GM15510 (cell line): ENCODE data around the gene ACER3.

ENCODE experiments used
- POLR2A ChIP-seq: IDR thresholded peaks from 3 replicates; pipeline ENCODE4 v1.6.1; 2011; ENCODE audit warnings: borderline replicate concordance; ENCODE audit not compliant: insufficient read length; ENCODE audit errors: extremely low read depth

The ACER3 gene

GRCh38 chr11:76860539-76861475 is at the start of gene ACER3:
Gene ACER3, plus strand, starts transcription at chr11:76860918. Its CDS starts 59 bp downstream, at chr11:76860977.
- peak; percentile 85 for TF ChIP-seq POLR2A

DNA sequence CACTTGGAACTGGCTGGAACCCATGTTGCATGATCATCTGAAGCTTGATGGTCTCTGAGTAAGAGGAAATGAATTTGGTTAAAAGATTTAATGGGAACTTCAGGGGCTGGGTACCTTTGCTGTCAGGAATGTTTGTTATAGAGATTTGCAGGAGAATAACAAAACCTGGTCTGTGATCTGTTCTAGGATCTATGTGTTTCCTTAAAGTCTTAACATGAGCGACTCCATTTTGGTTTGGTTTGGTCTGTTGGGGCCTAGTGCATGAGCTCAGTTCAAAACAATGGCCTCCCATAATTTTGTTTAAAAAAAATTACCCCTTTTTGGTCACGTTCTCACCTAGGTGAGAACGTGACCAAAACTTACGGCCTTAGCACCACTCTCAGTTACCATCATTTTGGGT is 49.5 kb upstream of the ACER3 start:
- TF ChIP-seq POLR2A = no peak

GRCh38 chr11:76814414-76814813 is 46.3 kb upstream of the ACER3 start:
- no peak for TF ChIP-seq POLR2A

- no peak for TF ChIP-seq POLR2A
These were observed 40.5 kb upstream of the ACER3 start for GRCh38 chr11:76820184-76820566.

GRCh38 chr11:76822406-76822805 is 38.3 kb upstream of the ACER3 start:
- TF ChIP-seq POLR2A = no peak

DNA sequence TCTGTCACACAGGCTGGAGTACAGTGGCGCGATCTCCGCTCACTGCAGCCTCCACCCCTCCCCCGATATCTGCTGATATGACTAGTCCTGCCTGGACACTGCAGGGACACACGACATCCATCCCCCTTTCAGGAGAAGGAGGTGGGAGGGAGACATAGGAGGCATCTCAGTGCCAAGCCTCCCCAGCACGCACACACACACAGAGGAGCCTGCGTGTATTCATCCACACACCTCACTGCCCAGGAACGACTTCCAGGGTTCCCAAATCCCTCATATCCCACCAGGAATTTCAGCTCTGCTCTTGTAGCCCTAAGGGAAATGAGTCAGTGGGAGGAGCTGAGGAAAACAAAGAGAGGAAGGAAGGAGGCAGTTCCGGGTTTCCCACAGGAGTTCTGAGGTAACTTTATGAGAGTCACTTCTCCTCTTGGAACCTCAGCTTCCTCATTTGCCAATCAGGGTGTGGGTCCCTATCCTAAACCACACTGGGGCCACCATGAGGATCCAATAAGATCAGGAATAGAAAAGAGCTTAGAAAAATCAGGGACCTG is 37.2 kb upstream of the ACER3 start:
- no peak for TF ChIP-seq POLR2A

GRCh38 chr11:76824083-76824939 is 36.4 kb upstream of the ACER3 start:
- TF ChIP-seq POLR2A = no peak

DNA sequence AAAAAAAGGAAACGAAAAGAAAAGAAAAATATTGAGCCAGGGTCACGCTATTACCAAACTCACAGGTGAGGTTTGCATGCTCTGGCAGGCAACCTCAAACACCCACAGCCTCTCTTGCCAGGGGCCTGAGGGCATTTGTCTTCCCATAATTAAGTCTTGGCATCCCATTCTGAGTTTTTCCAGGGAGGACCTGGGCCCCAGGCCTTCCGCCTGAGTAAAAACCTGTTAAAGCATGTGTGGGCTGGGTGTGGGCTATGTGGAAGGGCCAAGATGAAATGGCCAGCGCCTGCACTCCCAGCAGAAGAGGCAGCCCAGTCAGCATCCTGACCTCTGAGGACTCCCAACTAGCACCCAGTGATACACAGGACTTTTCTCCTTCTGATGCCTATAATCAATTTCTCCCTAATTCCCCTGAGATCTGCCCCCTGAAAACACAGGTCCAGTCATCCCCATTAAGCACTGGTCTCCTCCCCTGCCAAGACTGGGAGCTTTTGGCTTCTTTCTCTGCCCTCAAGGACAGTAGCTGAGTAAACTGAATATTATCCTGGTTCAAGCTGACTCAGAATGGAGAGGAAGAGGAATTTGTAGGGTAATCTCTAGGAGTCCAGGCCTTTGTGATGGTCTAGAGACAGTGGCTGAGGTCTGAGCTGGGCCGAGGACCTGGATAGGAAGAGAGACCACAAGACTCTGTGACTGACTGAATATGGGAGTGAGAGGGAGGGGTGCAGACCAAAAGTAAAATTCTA is 35.6 kb upstream of the ACER3 start:
- TF ChIP-seq POLR2A = no peak

GRCh38 chr11:76825726-76826396 is 34.9 kb upstream of the ACER3 start:
- TF ChIP-seq POLR2A = no peak

- TF ChIP-seq POLR2A = no peak
These were observed 29.9 kb upstream of the ACER3 start for GRCh38 chr11:76830639-76831327.

GRCh38 chr11:76831686-76832310 is 28.9 kb upstream of the ACER3 start:
- TF ChIP-seq POLR2A = no peak

- no peak for TF ChIP-seq POLR2A
These were observed 28.4 kb upstream of the ACER3 start for GRCh38 chr11:76832361-76832760.

DNA sequence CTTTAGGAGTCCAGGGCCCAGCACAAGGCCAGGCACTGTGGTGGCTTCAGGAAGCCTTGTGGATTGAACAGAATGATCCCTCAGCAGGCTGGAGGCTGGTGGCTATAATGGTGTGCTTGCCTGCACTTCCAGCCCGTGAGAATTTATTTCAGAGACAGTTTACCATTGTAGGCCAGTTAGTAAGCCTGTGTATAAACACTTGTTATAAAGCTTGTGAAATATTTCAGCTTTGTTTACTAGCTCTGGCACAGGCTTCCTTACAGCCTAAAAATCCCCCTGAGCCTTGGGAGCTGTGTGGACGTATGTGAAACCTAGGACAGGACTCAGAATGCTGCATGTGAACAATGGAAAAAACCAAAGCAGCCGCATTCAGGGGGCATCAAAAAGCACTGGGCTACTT is 26.6 kb upstream of the ACER3 start:
- no peak for TF ChIP-seq POLR2A
